ENCODE measurements around the gene SLC5A10.
"Not testable (repeated sequence)": the region's sequence is repeated elsewhere in the genome, so short reads cannot be mapped to it uniquely, and the experiment has no call there.

SLC5A10 gene

DNA sequence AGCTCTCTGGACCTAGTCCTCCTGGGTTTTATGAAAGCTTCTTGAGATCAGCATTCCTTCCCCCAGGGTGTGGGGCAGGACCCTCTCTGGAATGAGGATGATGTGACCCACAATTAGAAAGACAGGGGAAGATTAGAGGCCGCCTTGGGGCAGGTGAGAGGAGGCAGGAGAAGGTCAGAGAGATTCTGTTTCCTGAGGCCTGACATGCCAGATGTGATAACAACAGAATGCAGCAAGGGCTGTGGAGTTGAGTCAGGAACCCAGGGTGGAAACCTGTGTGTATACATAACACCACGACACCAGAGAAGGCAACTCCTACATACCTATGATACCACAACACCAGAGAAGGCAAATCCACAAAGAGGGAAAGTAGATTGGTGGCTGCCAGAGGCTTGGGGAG is 5.4 kb upstream of the SLC5A10 start:
- in situ Hi-C loops (cut with MboI; ENCODE audit: low sequenced_read_pairs): no loop called here

DNA sequence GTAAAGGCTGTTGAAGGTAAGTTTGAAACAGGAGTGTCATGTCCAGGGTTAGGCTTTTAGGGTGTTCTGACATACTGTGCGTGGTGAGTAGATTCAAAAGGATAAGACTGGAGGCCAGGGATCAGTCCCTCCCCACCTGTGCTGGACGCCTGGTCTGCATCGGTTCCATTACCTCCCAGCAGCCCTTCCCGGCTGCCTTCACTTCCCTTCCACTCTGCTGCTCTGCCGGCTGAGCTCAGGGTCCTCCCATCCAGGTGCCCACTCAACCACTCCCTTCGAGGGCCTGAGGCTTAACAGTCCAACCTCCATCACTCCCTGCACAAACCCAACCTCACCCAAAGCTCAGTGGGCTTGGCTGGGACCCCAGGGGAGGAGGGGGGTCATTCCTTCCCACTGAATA is 4.1 kb upstream of the SLC5A10 start:
- in situ Hi-C loops (cut with MboI; ENCODE audit: low sequenced_read_pairs): no loop called here

DNA sequence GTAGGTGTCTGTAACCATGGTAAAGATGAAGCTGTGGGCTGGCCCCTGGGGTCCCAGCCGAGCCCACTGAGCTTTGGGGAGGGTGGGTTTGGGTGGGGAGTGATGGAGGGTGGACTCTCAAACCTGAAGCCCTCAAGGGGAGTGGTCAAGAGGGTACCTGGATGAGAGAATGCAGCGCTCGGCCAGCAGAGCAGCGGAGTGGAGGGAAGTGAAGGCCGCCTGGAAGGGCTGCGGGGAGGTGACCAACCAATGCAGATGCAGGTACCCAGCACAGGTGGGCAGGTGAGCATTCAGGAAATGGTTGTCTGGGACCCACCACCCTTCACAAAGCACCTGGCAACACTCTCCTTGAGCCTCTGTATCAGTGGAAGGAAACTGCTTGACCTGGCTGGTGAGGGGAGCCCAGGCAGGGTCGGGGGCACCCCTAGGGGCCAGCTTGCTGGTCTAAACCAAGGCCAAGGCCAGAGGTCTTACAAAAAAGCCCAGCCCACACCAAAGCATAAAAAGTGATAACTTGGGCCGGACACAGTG is 3.4 kb upstream of the SLC5A10 start:
- in situ Hi-C loops (cut with MboI; ENCODE audit: low sequenced_read_pairs): no loop called here

DNA sequence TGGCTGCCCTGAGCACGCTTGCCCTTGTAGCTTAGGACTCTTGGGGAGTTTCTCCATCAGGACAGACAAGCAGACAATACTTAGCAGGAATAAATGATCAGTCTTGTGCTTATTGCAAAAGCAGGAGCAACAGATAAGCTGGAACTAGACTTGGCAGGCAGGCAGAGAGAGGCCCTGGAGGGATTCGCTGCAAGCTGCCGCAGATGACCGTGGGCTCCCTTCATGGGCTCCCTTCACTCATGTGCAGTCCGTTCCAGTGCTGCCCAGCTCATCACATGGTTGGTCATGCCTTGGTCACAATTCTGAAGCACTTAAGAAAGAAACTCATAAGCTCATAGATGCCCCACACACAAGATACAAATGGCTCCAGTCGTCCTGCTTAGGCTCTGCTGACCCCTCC is 2.4 kb upstream of the SLC5A10 start:
- in situ Hi-C loops (cut with MboI; ENCODE audit: low sequenced_read_pairs): no loop called here

DNA sequence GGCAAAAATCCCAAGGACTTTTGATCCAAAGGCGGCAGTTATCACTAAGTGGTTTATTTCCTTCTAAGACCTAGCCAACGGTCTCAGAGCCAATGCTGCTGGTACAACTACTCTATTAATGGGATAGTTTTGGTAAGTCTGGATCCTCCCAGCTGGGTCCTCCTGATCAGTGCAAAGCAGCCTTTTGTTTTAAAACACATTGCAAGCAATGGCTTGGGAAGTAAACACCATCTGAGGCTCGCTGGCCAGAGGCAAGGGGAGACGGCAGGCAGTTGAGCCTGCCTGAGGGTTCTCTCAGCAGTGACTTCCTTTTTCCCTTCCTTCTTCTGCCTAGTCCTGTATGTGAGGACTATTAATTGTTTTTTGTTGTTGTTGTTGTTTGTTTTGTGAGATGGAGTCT is 1.6 kb upstream of the SLC5A10 start:
- in situ Hi-C loops (cut with MboI; ENCODE audit: low sequenced_read_pairs): no loop called here

DNA sequence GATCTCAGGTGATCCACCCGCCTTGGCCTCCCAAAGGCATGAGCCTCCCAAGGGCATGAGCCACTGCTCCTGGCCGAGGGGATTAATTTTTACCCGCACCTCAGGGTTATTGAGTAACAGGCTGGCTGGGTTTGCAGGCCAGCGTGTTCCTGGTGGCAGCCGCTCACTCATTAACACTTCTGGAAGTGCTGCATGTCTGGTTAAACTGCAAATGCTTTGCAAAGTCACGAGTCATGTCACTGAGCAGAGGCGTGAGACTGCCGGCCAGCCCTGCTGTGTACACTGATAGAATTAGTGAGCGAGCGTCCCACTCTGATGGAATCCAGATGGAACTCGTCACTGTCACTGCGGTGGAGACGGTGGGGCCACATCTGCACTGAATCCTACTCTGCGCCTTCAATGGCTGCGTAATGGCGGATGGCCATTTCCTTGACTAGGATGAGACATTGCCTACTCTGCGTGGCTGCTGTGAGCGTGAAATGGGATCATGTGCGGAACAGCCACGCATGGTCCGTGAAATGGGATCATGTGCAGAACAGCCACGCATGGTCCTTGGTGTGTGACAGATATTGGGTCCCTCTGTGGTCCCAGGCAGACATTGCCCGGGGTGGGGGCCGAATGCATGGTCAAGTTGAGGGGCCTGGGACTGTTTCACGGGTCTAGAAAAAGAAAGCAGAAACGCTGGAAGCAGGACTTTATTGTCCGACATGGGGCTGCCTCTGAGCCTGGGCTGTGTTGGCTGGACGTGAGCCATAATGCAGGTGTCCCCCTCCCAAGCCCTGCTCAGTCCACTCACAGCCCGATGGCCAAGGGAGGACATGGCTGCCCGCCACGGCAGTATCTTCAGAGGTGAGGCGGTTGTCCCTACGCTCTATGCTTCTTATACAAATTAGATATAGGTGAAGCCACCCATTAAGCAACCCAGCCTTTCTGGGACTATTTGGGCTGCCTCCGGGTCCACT is 740 bp upstream of the SLC5A10 start:
- in situ Hi-C loops (cut with MboI; ENCODE audit: low sequenced_read_pairs): no loop called here

DNA sequence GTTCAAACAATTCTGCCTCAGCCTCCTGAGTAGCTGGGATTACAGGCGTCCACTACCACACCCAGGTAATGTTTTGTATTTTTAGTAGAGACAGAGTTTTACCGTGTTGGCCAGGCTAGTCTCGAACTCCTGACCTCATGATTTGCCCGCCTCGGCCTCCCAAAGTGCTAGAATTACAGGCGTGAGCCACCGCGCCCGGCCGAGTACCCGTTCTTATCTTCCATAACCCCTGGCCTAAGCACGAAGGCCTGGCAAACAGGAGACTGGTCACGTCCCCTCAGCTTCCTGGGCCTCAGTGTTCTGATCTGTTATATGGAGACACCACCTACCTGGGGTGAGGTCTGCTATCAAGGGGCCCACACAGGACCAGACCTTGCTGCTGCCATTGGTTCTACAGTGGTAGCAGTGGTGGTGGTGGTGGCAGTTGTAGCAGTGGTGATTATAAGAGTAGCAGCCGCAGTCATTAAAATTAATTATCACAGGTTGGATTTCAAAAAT is 1.3 kb downstream of the SLC5A10 start:
- in situ Hi-C loops (cut with MboI; ENCODE audit: low sequenced_read_pairs): no loop called here

DNA sequence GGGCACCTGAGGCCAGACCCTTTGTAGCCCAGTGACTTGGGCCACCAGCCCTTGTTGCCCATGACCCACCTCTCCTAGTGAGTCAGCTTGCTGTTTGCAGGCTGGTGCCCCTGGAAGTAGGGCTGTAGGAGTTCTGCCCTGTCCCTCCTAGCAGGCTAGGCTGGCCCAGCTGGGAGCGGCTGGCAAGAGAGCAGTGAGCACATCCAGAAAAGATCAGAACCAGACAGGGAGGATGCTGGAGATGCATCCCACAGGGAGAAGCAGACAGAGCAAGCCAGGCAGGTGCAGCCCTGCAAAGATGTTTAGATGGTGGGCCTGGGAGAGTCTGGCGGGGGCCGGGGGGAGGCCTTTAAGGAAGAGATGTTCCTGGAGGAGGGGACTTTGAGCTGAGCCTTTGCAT is 2.4 kb downstream of the SLC5A10 start:
- in situ Hi-C loops (cut with MboI; ENCODE audit: low sequenced_read_pairs): no loop called here

DNA sequence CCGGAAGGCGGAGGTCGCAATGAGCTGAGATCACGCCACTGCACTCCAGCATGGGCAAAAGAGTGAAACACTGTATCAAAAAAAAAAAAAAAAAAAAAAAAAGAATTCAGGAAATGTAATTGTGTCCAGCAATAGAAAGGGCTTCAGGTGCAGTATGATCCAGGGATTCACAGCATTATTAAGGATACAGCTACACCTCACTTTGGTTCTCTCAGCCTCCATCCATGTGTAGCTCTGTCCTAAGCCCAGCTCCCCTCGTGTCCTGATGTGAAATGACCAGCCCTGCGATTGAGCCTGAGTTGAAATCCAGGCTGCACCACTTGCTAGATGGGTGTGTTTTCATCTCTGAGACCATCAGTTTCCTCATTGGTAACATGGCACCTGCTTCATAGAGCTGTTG is 3.0 kb downstream of the SLC5A10 start:
- in situ Hi-C loops (cut with MboI; ENCODE audit: low sequenced_read_pairs): no loop called here

DNA sequence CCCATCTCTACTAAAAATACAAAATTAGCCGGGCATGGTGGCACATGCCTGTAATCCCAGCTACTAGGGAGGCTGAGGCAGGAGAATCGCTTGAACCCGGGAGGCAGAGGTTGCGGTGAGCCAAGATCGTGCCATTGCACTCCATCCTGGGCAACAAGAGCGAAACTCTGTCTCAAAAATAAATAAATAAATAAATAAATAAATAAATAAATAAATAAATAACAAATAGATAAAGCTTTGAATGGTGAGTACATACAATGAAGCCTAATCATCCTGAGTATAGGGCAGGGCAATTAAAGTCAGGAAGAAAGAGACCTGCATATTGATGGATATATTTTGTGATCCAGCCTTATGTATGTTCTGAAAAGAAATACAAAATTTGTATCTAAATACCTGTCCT is 4.1 kb downstream of the SLC5A10 start:
- in situ Hi-C loops (cut with MboI; ENCODE audit: low sequenced_read_pairs): not testable (repeated sequence)

DNA sequence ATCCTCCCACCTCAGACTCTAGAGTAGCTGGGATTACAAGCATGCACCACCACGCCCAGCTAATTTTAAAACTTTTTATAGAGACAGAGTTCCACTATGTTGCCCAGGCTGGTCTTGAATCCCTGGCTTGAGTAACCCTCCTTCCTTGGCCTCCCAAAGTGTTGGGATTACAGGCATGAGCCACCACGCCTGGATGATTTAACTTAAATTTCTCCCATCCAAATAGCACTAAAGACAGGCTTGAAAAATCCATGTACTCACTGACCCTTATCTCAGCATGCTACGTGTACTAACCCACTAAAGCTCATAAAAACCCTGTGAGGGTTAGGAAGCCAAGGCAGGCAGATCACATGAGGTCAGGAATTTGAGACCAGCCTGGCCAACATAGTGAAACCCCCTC is 4.6 kb downstream of the SLC5A10 start:
- in situ Hi-C loops (cut with MboI; ENCODE audit: low sequenced_read_pairs): no loop called here

DNA sequence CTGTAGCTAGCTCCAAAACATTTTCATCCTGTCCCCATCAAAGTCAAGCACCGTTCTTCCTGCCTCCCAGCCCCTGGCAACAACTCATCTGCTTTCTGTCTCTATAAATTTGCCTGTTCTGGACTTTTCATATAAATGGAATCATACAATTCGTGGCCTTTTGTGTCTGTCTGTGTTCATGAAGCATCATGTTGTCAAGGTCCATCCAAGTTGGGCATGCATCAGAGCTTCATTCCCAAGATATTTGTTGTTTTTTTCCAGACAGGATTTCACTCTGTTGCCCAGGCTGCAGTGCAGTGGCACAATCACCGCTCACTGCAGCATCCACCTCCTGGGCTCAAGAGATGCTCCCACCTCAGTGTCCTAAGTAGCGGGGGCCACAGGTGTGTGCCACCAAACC is 5.9 kb downstream of the SLC5A10 start:
- in situ Hi-C loops (cut with MboI; ENCODE audit: low sequenced_read_pairs): no loop called here

DNA sequence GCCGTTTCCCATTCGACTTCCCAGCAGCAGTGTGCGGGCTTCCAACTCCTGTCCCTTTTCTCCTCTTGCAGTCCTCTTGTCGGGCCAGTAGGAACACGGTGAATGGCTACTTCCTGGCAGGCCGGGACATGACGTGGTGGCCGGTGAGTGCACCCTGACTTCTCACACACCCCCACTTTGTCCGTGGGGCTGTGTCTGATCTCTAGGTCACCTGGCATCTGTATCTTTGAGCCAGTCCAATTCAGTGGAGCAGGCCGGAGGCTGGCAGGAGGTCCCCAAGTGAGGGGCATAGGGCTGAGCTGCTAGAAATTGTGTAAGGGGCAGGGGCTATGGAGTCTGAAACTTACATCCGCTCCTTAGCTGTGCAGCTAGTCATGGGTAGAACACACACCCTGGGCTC is 6.6 kb downstream of the SLC5A10 start:
- in situ Hi-C loops (cut with MboI; ENCODE audit: low sequenced_read_pairs): no loop called here

DNA sequence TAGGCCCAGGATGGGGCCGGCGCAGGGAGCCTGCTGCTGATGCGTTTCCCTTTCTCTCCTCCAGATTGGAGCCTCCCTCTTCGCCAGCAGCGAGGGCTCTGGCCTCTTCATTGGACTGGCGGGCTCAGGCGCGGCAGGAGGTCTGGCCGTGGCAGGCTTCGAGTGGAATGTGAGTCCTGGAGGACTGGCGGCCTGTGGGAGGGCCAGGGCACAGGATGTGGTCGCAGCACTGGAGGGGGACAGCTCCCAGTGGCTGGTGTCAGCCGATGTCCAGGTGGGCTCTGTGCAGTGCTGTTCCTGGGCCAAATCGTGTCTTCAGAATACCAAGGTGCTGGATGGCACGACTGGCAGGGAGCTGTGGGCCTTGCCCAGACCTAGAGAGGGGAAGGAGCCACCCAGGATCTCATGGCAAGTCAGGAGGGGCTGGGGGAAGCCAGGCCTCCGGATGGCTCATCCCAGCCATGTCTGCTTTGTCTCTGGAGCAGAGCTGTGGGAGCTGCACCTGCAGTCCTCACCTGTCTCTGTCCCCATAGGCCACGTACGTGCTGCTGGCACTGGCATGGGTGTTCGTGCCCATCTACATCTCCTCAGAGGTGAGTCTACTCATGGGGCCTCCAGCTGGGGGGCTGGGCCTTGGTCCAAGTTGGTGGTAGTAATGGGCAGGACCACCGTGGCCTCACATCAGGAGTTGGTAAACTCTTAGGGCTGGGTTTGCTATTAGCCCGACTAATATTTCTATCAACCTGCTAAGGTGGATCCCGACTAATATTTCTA is 7.3 kb downstream of the SLC5A10 start:
- in situ Hi-C loops (cut with MboI; ENCODE audit: low sequenced_read_pairs): no loop called here

DNA sequence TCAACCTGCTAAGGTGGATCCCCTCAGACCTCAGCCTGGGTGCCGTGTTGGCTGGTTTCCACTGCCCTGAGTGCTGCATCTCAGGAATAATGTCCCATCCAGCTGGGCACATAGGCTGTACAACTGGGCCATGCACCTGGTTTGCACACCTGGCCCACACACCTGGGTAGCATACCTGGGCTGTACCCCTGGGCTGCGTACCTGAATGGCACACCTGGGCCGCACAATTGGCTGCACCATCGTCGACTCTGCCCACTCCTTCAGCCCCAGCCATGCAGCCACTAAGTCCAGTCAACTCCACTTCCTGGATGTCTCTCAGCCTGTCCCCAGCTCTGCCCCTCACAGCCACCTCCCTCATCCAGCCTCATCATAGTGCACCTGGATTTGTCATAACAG is 7.9 kb downstream of the SLC5A10 start:
- in situ Hi-C loops (cut with MboI; ENCODE audit: low sequenced_read_pairs): no loop called here

DNA sequence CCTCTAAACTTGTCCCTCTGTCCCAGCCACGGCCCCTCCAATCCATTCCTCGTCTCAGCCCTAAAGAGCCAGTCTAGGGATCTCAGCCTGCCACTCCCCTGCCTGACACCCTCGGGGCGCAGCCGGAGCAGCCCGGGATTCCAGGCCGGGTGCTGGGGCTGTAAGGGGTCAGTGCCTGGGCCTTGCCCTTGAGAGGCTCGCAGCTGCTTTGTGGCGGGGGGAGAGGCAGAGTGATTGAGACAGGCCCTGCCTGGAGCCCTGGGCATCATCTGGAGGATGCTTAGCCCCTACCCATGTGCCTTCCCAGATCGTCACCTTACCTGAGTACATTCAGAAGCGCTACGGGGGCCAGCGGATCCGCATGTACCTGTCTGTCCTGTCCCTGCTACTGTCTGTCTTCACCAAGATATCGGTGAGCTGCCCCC is 8.3 kb downstream of the SLC5A10 start:
- in situ Hi-C loops (cut with MboI; ENCODE audit: low sequenced_read_pairs): no loop called here

DNA sequence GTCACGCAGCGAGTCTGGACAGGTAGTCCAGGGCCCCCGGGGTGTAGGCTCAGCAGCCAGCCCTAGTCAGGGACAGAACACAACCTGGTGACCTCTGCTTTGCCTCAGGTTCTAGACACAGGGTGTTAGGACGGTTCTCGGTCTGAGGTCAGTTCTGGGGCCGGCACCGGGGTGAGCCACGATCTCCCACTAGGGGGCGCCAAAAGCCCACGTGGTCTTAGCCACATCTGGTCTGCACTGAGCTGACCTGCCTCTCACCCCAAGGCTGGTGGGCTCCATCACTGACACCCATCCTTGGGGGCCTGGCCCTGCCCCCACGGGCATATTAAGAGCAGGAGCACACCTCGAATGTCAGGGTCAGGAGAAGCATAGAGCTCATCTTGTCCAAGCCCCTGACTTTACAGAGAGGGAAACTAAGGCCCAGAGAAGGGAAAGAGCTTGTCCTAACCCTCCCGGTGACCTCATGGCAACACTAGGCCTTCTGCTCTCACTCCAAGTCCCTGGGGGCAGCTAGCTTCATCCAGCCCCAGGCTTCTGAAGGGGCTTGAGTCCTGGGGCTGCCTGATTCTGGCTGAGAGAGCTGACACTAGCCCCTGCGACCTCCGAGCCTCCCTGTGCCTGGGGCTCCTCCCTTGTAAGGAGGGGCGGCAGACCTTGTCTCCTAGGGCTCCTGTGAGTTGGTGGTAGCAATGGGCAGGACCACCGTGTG is 9.0 kb downstream of the SLC5A10 start:
- in situ Hi-C loops (cut with MboI; ENCODE audit: low sequenced_read_pairs): no loop called here

DNA sequence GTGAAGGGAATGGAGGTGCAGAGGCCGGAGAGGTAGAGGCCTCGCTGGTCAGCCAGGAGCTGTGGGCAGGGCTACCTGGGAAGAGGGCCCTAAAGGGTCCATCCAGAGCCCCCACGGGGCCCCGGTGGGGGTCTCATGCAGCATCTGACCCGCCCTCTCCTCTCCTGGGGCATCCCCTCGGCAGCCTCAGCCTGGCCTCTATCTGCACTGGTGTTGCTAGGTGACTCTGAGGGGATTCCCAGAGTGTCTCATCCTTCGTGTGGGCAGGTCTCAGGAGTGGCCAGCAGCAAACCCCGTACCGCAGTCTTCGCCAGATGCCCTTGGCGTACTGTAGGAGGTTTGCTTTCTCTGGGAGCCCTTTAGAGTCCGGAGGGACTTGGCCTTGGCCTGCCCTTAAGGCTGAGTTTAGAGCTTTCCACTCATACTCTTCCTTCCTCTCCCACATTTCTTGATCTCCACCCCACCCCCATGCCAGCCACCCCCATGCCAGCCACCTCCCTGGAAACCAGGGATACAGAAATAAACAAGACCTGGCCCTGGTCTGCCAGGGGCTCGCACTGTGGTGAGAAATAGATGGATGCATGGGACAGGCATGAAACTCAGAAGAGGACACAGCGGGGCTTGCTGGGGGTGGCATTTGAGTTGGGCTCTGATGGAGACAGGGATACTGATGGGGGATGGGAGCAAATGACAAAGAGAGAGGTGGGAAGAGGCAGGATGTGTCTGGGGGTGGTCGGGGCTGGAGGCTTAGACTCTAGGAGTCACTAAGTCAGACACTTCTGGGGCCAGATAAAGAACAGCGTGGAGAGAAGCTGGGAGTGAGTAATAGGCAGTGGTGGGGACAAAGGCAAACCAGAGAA is 9.9 kb downstream of the SLC5A10 start:
- in situ Hi-C loops (cut with MboI; ENCODE audit: low sequenced_read_pairs): no loop called here

DNA sequence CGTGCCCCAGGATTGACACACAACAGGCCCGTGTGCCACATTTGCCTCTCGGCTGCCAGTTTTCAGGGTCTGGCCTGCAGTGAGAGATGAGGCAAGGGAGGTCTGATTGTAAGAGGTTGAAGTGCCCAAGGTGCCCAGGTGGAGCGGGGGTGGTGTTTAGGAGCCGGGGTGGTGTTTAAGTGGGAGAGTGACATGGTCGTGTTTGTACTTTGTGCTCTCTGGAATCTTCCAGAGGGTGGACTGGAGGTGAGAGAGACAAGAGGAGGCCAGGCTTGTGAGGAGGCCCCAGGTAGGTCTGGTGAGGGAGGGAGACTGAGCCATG is 10.5 kb downstream of the SLC5A10 start:
- in situ Hi-C loops (cut with MboI; ENCODE audit: low sequenced_read_pairs): no loop called here
